Right lobe of liver (tissue), 4 donors: ENCODE measurements around the gene EFNA5.

Source experiments
- CTCF ChIP-seq, 4 donors: fragments of 200-600 bp in 3 of 4; fragments of 450-650 bp in 1 of 4; IDR thresholded peaks; one replicate each; pipeline versions ENCODE4 v1.5.1 to v1.8.0; 2016 to 2022; ENCODE audit warnings: antibody characterized with exemption in 4 of 4, mild to moderate bottlenecking in 2 of 4
- POLR2A ChIP-seq: fragments of 450-650 bp; IDR thresholded peaks from one replicate; pipeline ENCODE4 v1.6.1; 2017; ENCODE audit warnings: antibody characterized with exemption, mild to moderate bottlenecking
- donor health status: DM: no; HTN: no; CAD: no.
- donor health status: DM: no; HTN: no; CAD: no.
- donor health status: DM: no; HTN: yes; CAD: no.

- TF ChIP-seq POLR2A, result no peak
- TF ChIP-seq CTCF (IDR thresholded peaks at IDR 0.05), result no peak
These were observed 17.7 kb downstream of the EFNA5 start for GRCh38 chr5:107652839-107653607.
